Gastrocnemius medialis (tissue), 4 donors: ENCODE data around the gene CUL9. TPM values are rescaled to one million over a fixed set of nuclear protein-coding genes. Genes with fewer than 3 reads are reported as not detected.

Source experiments
- ATAC-seq, 2 donors: fragments of 150-250 bp; one replicate each; pipeline ENCODE4 v1.9.1; 2016
- DNase-seq, 2 donors: peaks; one replicate each; pipeline ENCODE4 v3.0.0-alpha.2; 2019
- H3K27ac ChIP-seq, 4 donors: fragments of 200-600 bp; sonication (generic); 1 replicate in 1 of 4; 2 replicates in 3 of 4; pipeline ENCODE4 v1.5.1; 2016 to 2018; ENCODE audit warnings: mild to moderate bottlenecking in 2 of 4, moderate library complexity in 1 of 4
- H3K27me3 ChIP-seq, 3 donors: fragments of 200-600 bp; sonication (generic) in 2 of 3; 1 replicate in 1 of 3; 2 replicates in 2 of 3; pipeline versions ENCODE4 v1.5.1 to v1.6.0; 2016 to 2019; ENCODE audit warnings: mild to moderate bottlenecking in 1 of 3, moderate library complexity in 1 of 3
- H3K36me3 ChIP-seq, 2 donors: fragments of 200-600 bp; sonication (generic) in 1 of 2; one replicate each; pipeline ENCODE4 v1.5.1; 2017 to 2018
- H3K4me1 ChIP-seq, 2 donors: fragments of 200-600 bp; sonication (generic) in 1 of 2; one replicate each; pipeline ENCODE4 v1.5.1; 2016 to 2017; ENCODE audit warnings: mild to moderate bottlenecking in 2 of 2
- H3K4me3 ChIP-seq, 4 donors: fragments of 200-600 bp; sonication (generic) in 3 of 4; 1 replicate in 1 of 4; 2 replicates in 3 of 4; pipeline ENCODE4 v1.5.1; 2016 to 2019; ENCODE audit warnings: mild to moderate bottlenecking in 2 of 4
- H3K9me3 ChIP-seq, 3 donors: fragments of 200-600 bp; sonication (generic) in 2 of 3; 1 replicate in 1 of 3; 2 replicates in 2 of 3; pipeline ENCODE4 v1.5.1; 2016 to 2019
- POLR2A ChIP-seq, 2 donors: fragments of 450-650 bp; IDR thresholded peaks; one replicate each; pipeline ENCODE4 v1.6.1; 2017; ENCODE audit warnings: antibody characterized with exemption in 2 of 2, mild to moderate bottlenecking in 2 of 2, moderate library complexity in 2 of 2
- in situ Hi-C, 4 donors: fragments of 200-750 bp; cut with MboI; loops; one replicate each; pipeline versions ENCODE4 v1.15.0 to v1.8.0; 2017; ENCODE audit warnings: low sequenced_read_pairs in 4 of 4
- intact Hi-C: fragments of 100-400 bp; cut with DNase I; formaldehyde crosslinking; loops from one replicate; pipeline ENCODE4 v1.15.1; 2023; ENCODE audit warnings: low total_unique reads
- total RNA-seq, 4 donors: library from RNA; depleted of rRNA; stranded (reverse); fragments of >200 nt; gene quantifications; one replicate each; pipeline versions ENCODE4 v1.1.0 to v1.2.3, GENCODE V29; 2016
- TF ChIP-seq, protein P1 (sequence below), 5 experiments: fragments of 450-650 bp in 3 of 5; fragments of 200-600 bp in 2 of 5; sonication (generic) in 2 of 5; IDR thresholded peaks in 4 of 5; conservative IDR thresholded peaks in 1 of 5; 1 replicate in 4 of 5; 2 replicates in 1 of 5; pipeline ENCODE4 v1.5.1; 2016 to 2019; ENCODE audit warnings: antibody characterized with exemption in 5 of 5, mild to moderate bottlenecking in 3 of 5, moderate library complexity in 3 of 5

CUL9 gene
- total RNA-seq, 4 donors from 2014 or later, result 5.3 to 20.1 (median 7.1) TPM

DNA sequence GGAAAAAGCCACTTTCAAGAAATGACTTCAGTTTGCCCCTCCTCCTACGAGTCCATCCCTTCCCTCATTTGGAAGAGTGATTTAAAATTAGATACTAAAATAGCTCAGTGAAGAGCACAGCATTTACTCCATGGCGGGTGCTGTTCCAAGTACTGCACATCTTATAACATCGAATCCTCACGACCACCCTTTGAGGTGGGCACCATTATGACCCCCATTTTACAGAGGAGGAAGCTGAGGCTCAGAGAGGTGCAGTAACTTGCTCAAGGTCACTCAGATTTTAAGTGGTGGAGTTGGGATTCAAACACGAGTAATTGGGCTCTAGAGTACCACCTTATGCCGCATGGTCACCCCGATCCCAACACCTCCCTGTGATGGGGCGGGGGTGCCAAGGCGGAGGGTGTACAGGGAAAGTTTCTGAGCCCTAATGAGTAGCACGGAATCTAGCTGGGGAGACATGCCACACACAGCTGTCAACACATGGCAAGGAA is 86.8 kb downstream of the CUL9 start:
- intact Hi-C loops (no loop called here), in situ Hi-C loops (no loop called here)
- no peaks in the 10 kb centered on the region for H3K36me3 ChIP-seq
- DNase-seq, result no peak
- H3K9me3 ChIP-seq, result no peaks in the 10 kb centered on the region
- ATAC-seq, result no peak
- TF ChIP-seq, protein P1, sequence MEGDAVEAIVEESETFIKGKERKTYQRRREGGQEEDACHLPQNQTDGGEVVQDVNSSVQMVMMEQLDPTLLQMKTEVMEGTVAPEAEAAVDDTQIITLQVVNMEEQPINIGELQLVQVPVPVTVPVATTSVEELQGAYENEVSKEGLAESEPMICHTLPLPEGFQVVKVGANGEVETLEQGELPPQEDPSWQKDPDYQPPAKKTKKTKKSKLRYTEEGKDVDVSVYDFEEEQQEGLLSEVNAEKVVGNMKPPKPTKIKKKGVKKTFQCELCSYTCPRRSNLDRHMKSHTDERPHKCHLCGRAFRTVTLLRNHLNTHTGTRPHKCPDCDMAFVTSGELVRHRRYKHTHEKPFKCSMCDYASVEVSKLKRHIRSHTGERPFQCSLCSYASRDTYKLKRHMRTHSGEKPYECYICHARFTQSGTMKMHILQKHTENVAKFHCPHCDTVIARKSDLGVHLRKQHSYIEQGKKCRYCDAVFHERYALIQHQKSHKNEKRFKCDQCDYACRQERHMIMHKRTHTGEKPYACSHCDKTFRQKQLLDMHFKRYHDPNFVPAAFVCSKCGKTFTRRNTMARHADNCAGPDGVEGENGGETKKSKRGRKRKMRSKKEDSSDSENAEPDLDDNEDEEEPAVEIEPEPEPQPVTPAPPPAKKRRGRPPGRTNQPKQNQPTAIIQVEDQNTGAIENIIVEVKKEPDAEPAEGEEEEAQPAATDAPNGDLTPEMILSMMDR (IDR thresholded peaks at IDR 0.05 in 4 of 5, conservative IDR thresholded peaks at IDR 0.05 in 1 of 5), result no peak
- no peak for TF ChIP-seq POLR2A (IDR thresholded peaks at IDR 0.05)
- peaks cover 12 to 15% (median 13%) of the 10 kb centered on the region in 3 donors for H3K27me3 ChIP-seq
- H3K27ac ChIP-seq, result no peak overlapping the region
- H3K4me3 ChIP-seq, result peak overlapping the region in 2 of 4 donors; percentile 39 to 50
- H3K4me1 ChIP-seq, result peaks cover 0 to 8% of the 10 kb centered on the region in 2 donors

DNA sequence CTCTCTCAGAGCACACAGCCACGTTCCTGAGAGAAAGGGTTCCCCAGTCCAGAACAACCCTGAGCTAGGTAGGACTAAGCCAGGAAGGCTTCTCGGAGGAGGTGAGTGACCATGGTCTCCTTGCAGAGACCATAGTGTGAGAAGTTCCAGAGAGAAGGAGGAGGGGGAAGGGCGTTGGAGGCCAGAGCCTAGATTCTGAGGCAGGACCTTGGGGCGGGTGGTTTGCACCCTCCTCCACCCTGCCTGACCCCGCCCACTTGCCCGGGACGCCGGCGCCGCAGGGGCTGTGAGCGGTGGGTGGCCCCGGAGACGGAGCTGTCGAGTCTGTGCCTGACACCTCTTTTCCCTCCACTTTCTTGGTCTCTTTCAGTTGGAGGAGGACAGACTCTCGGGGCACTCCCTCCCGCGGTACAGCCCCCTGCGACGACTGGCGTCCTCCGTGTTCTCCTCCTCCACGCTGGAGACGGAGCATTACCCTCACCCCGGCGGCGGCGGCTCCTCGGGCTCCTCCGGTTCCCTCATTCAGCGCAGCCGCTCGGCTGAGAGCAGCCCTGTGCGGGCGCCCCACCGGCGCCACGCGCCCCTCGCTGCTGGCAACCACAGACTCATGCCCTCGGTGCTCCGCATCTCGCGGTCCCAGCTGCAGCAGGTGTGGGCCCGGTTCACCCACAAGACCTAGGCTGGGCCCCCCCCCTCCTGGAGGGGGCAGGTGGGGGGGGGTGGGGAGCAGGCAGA is 87.4 kb downstream of the CUL9 start:
- Histone ChIP-seq H3K27ac (no peak overlapping the region), H3K4me1 (peaks cover 0 to 8% of the 10 kb centered on the region in 2 donors), H3K27me3 (peaks cover 16 to 20% (median 19%) of the 10 kb centered on the region in 3 donors), H3K9me3 (no peaks in the 10 kb centered on the region), H3K4me3 (peak overlapping the region; percentile 25 to 50 (median 38)), H3K36me3 (no peaks in the 10 kb centered on the region)
- intact Hi-C loops (no loop called here), in situ Hi-C loops (no loop called here)
- DNase-seq, result no peak
- no peak for TF ChIP-seq POLR2A (IDR thresholded peaks at IDR 0.05)
- TF ChIP-seq, protein P1 (IDR thresholded peaks at IDR 0.05 in 4 of 5, conservative IDR thresholded peaks at IDR 0.05 in 1 of 5), result no peak
- no peak for ATAC-seq

DNA sequence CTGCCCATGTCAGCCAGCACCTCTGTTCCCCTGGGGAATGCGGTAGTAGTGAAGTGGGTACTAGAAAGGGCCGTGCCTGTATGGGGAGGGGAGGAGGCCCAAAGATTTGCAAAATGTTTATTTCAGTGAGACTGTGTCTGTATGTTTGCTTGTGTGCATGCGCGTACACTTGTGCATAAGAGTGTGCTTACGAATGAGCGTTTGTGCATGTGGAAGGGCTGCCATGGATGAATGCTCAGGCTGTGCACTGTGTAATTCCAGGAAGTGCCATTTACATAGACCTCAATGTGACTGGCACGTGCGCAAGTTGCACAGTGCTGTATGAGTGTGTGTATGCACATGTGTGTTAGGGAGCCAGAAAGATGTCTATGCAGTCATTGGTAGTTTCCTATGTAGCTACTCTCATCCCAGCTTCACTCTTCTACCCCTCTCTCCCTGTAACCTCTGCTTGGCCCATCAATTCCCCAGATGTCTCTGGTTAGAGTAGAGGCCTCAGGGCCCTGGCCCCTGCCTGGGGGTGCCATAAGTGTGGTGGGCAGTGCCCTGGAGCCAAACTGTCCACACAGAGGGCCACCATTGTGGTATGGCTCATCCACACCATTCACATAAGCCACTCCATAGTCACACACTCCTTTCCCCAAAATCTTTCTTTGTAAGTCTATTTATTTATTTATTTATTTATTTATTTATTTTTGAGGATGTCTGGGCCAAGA is 89.3 kb downstream of the CUL9 start:
- intact Hi-C loops (no loop called here), in situ Hi-C loops (no loop called here)
- Histone ChIP-seq H3K36me3 (no peaks in the 10 kb centered on the region), H3K4me3 (no peak overlapping the region), H3K9me3 (no peaks in the 10 kb centered on the region), H3K27me3 (peaks cover 28 to 37% (median 35%) of the 10 kb centered on the region in 3 donors), H3K4me1 (peaks cover 0 to 13% of the 10 kb centered on the region in 2 donors), H3K27ac (no peak overlapping the region)
- no peak for ATAC-seq
- DNase-seq, result no peak
- TF ChIP-seq POLR2A (IDR thresholded peaks at IDR 0.05), result no peak
- TF ChIP-seq, protein P1 (IDR thresholded peaks at IDR 0.05 in 4 of 5, conservative IDR thresholded peaks at IDR 0.05 in 1 of 5), result no peak

DNA sequence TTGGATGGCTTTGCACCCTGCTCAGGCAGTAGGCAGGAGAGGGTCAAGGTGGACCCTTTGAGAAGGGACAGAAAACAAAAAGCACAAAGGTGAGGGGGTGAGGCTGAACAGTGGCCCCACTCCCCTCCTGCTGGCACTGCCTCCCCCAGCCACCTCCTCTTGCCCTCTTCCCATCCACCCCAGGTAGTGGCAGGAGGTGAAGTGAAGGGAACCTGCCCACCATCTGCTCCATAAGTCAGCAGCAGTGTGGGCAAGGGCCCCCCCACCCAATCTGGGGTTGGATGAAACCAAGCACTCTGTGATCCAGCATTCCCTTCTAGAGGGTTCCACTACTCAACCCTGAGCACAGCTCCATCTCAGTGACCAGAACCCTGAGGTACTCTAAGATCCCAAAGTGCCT is 89.9 kb downstream of the CUL9 start:
- TF ChIP-seq, protein P1 (IDR thresholded peaks at IDR 0.05 in 4 of 5, conservative IDR thresholded peaks at IDR 0.05 in 1 of 5), result no peak
- no peak for TF ChIP-seq POLR2A (IDR thresholded peaks at IDR 0.05)
- intact Hi-C loops, result no loop called here
- Histone ChIP-seq H3K4me1 (peaks cover 0 to 13% of the 10 kb centered on the region in 2 donors), H3K4me3 (no peak overlapping the region), H3K27ac (no peak overlapping the region), H3K36me3 (no peaks in the 10 kb centered on the region), H3K9me3 (no peaks in the 10 kb centered on the region), H3K27me3 (peaks cover 31 to 44% (median 41%) of the 10 kb centered on the region in 3 donors)
- DNase-seq (no peak), ATAC-seq (no peak)
- in situ Hi-C loops, result no loop called here
